NAMALWA (cell line): ENCODE data around the gene KCNN3.
A peak's percentile ranks its signal among the peaks of the same experiment; 100 is the strongest.
"Not testable (repeated sequence)": the region's sequence is repeated elsewhere in the genome, so short reads cannot be mapped to it uniquely, and the experiment has no call there.

Experiments
- DNase-seq: peaks from one replicate; pipeline ENCODE4 v3.0.0-alpha.2; 2015; ENCODE audit warnings: low spot score

The KCNN3 gene

DNA sequence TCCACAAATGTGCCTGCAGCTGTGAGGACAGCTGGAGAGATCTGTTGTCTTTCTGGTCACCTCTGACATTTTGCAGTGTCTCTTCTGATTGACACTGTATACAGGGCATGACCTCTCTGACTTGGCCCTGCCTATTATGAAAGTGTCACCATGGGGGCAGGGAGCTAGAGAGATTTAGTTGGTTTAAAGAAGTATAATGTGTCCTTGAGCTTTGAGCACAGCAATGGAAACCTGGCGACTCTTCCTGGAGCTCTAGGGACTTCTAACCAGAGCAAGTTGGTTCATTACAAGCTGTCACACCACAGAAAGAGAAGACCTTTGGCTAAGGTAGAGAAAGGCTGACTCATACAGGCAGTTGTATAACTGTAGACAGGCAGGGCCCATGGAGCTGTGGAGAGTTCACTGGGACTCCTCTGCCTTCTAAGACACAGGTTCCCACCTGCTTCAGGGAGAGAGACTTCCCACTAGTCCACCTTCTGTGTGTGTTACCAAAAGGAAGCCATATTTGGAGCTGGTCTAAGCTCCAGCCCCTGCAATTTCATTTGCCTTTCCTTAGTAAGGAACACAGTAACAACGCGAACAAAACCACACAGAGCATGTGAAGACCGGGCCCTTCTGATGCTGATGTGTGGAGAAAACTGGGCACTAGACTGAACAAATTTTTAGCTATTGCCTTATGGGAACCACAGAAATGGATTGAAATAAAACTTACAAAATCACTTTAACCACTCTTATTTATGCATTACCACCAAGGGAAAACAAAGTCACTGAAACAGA lies 171.6 kb downstream of the KCNN3 start:
- DNase-seq = no peak

DNA sequence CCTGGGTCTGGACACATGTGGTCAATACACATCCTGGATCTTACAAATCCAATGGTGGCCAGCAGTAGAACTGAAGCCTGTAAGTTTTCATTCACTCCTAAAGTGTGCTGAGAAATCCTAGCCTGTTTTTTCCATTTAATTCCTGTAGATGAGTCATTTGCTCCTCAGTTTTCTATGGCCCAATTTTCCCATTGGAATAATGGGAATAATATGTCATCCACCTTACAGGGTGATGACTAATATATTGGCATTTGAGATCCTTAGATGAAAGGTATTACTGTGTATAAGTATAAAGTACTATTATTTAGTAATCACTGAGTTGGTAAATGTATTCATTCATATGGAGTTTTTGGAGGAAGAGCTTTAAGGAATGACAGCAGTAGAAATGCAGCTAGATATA lies 172.4 kb downstream of the KCNN3 start:
- DNase-seq = no peak

DNA sequence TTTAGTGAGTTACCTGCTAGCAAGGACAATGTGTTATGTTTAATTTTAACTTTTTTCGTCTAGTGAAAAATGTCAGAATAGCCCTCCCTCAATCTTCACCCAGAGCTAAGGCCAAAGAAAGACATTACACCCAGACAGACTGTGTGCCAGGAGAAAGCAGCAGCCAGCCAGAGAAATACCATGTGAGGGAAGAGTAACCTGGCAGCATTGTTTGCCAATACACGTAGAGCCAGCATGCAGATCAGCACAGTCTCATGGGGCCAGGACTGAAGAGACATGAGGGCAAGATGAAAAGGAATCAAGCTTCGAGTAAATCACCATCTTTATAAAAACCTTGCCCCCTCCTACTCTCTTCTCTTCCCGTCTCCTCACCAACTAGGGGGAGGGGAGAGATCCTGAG lies 173.6 kb downstream of the KCNN3 start:
- no peak for DNase-seq

DNA sequence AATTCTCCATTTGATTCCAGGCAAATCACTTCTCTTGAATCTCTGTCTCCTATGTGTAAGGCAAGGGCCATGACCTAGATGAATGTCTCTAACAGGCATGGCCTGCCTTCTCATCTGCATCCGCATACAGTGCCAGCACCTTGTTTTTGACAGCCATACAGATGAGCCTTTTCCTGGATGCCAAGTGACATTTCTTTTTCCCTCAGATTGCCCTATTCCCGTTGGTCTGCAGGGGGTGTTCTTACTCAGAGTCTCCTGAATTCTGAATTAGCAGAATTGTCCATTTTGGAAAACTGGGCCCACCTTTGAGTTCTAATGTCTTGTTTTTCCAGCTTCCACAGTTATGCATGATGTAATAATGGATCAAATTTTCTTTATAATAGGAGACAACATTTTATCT lies 174.1 kb downstream of the KCNN3 start:
- DNase-seq = no peak

DNA sequence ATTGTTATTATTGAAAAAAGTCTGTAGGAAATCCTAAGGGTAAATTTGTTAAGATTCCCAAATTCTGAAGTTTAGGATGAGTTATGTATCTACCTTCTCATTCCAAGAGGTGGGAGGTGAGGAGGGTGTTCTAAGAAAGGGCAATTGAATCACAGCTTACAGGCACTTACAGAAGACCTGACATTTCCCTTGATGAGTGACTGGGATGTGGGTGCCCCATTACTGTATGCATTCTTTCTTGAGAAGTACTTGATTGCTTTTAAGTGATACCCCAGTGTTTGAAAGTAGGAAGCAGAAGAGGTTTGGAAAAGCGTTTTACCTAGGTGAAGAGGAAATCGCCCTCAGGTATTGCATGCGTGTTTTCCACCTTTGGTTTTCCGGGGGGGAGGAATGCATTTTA lies 175.1 kb downstream of the KCNN3 start:
- DNase-seq = no peak

DNA sequence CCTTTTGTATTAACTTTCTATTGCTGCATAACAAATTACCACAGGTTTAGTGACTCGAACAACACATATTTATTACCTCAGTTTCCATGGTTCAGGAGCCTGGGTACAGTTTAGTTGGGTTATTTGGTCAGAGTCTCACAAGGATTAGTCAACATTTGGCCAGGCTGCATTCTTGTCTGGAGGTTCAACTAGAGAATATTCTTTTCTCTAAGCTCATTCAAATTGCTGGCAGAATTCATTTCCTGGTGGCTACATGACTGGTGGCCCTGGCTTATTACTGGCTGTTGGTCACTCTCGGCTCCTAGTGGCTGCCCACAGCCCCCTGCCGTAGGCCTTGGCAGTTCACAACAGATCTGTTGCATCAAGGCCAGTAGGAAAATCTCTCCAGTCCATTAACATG lies 181.0 kb downstream of the KCNN3 start:
- DNase-seq = no peak

DNA sequence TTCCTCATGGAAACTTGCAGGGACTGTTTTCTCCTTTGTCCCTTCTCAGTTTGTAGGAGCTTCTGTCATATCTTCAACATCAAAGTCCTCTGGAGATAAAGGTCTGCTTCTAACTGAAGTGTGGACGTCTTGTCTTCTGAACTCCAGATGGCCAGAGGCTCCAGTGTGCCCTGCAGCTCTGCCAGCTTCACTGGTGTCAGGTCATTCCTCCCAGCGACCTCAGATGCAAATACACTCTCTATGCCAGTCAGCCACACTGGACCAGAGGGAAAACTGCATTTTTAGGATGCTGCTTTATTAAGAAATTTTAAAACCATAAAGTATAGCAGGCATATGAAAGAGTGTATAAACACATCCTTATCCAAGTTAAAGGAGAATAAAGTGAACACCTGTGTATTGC lies 183.6 kb downstream of the KCNN3 start:
- no peak for DNase-seq

DNA sequence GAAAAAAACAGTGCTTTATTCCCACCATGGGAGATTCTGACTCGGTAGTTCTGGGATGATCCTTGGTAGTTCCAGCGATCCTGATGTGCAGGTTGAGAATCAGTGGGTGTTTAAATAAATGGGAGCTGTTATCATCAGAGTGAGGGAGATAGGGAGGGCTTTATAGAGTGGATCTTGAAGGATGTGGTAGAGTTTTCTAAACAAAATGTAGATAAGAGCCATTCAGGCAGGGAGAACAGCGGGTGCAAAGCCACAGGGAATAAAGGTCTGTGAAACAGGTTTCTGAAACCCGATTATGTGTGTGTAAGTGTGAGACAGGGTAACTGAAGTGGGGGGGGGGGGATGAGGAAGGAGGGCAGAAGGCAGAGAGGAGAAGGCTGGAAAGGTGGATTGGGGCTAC lies 186.3 kb downstream of the KCNN3 start:
- DNase-seq = no peak

DNA sequence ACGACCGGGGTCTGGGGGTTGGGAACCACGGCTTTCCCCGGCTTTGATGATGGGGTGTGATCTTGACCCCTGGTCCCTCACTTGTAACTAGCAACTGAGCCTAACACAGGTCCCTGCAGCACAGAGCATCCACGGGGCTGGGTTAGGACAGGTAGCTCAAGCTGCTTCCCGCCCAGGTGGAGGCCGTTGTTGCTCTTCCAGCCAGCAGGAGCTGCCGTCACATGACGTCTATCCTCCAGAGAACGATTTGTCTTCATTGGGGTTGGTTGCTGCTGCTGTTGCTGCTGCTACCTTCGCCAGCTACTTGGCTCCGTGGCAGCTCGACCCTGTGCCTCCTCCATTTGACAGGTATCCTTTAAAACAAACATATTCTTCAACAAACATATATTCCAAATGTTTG lies 187.8 kb downstream of the KCNN3 start:
- DNase-seq = no peak

DNA sequence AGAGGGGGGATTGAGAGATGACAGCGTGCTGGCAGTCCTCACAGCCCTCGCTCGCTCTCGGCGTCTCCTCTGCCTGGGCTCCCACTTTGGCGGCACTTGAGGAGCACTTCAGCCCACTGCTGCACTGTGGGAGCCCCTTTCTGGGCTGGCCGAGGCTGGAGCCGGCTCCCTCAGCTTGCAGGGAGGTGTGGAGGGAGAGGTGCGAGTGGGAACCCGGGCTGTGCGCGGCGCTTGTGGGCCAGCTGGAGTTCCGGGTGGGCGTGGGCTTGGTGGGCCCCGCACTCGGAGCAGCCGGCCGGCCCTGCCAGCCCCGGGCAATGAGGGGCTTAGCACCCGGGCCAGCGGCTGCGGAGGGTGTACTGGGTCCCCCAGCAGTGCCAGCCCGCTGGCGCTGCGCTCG lies 192.2 kb downstream of the KCNN3 start:
- not testable (repeated sequence) for DNase-seq

DNA sequence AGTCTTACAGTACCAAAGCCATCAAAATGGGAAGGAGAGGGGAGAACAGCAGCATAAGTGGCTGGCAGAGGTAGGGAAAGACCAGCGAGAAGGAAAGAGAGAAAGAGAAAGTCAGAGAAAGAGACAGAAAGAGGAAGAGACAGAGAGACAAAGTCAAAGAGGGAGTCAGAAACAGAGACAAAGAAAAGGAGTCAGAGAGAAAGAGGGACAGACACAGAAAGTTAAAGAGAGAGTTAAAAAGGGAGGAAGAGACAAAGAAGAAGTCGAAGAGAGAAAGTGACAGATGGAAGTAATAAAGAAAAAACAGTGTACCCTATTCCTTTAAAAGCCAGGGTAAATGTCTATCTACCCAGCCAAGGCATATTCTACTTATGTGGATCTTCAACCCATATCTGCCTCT lies 193.2 kb downstream of the KCNN3 start:
- not testable (repeated sequence) for DNase-seq

DNA sequence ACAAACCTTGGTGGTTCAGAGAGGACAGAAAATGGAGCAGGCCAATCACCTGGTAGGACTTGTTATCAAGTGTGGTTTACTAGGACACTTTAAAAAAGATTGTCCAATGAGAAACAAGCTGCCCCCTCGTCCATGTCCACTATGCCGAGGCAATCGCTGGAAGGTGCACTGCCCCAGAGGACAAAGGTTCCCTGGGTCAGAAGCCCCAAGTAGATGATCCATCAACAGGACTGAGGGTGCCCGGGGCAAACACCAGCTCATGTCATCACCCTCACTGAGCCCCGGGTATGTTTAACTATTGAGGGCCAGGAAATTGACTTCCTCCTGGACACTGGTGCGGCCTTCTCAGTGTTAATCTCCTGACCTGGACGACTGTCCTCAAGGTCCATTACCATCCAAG lies 195.6 kb downstream of the KCNN3 start:
- DNase-seq = not testable (repeated sequence)

DNA sequence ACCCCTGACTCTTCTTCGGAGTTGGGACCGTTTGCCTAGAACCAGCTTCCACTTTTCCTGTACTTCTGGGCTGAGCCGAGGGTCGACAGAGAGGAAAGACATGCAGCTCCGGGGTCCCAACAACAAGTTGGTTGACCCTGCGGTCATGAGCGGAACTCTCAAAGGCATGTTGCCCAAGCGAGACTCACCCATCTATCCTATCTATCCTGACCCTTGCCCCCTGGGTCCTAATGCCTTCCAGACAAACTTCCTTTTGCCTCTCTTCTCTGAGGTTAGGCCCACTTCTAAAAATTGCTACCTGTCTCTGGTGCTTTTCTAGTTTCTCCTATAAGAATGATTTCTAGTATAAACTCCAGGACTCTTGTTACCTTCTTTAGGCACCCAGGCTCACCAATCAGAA lies 197.8 kb downstream of the KCNN3 start:
- not testable (repeated sequence) for DNase-seq

DNA sequence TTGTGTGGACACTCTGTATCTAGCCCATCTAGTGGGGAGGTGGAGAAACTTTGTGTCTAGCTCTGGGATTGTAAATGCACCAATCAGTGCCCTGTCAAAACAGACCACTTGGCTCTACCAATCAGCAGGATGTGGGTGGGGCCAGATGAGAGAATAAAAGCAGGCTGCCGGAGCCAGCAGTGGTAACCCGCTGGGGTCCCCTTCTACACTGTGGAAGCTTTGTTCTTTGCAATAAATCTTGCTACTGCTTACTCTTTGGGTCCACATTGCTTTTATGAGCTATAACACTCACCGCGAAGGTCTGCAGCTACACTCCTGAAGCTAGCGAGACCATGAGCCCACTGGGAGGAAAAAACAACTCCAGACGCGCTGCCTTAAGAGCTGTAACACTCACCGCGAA lies 198.7 kb downstream of the KCNN3 start:
- DNase-seq = not testable (repeated sequence)

DNA sequence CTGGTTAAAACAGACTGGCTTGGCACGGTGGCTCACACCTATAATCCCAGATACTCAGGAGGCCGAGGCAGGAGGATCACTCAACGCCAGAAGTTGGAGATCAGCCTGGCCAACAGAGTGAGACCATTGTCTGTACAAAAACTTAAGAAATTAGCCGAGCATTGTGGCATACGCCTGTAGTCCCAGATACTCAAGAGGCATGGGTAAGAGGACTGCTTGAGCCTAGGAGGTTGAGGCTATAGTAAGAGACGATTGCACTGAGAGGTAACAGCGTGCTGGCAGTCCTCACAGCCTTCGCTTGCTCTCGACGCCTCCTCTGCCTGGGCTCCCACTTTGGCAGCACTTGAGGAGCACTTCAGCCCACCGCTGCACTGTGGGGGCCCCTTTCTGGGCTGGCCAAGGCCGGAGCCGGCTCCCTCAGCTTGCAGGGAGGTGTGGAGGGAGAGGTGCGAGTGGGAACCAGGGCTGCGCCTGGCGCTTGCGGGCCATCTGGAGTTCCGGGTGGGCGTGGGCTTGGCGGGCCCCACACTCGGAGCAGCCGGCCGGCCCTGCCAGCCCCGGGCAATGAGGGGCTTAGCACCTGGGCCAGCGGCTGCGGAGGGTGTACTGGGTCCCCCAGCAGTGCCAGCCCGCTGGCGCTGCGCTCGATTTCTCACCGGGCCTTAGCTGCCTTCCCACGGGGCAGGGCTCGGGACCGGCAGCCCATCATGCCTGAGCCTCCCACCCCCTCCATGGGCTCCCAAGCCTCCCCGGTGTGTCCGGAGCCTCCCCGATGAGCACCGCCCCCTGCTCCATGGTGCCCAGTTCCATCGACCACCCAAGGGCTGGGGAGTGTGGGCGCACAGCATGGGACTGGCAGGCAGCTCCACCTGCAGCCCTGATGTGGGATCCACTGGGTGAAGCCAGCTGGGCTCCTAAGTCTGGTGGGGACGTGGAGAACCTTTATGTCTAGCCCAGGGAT lies 199.5 kb downstream of the KCNN3 start:
- not testable (repeated sequence) for DNase-seq

DNA sequence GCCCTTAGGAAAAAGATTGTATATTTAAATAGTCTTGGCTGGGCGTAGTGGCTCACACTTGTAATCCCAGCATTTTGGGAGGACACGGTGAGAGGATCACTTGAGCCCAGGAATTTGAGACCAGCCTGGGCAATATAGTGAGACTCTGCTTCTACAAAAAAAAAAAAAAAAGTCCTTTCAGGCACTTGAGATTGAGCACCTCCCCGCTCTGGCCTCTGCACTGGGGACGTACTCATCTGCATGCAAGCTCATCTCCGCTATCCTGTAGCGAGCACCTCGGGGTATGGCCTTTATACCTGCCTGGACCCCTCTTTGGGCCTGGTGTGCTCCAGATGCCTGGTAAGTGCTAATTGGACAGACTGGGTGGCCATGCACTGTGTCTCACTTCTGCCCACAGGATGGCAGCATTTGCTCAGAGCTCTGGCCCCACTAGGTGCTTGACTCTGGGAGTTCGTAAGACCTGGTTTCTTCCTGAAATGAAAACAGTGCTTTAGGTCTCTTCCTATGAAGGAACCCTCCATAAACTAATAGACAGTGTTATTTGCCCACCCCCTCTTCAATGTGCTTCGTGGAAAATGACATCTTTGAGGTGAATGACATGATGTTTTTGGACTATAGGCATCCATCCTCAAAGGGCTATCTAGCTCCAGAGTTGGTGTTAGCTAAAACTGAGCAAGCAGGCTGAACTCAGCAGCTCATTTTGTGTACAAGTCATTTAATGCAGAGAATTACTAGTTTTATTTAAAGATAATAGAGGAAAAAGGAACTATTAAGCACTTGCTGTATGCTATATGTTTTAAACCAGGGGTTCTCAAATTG lies 200.4 kb downstream of the KCNN3 start:
- DNase-seq = peak; percentile 94

DNA sequence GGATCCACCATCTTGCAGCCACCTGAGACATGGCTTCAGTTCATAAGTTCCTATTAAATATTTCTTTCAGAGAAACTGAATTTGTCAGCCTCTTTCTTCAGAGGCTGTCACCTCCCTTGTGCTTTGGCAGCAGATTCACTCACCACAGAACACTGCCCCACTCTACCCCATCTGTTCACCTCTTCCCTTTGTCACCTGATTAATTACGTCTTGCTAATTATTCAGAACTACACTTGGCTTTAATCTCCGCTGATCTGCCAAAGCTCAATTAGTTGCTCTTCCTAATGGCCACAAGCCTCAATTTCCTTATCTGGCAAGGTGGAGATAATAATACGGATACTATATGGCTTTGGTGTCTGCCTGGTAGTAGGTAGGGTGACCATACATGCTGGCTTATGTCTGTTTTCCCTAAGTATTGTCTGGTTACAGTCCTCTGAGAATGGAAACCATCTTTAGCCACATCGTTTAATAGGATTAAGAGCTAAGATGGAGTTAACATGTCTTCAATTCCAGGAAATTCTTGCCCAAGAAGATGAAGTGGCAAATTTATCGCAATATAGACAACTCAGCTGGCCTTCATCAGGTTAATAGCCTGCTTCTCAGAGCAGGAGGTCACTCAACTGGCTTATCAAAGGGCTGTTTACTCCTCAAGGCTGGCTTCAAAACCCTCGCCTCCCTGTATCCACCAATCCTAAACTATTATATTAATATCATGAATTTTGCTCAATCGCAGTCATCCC lies 203.9 kb downstream of the KCNN3 start:
- DNase-seq = no peak

DNA sequence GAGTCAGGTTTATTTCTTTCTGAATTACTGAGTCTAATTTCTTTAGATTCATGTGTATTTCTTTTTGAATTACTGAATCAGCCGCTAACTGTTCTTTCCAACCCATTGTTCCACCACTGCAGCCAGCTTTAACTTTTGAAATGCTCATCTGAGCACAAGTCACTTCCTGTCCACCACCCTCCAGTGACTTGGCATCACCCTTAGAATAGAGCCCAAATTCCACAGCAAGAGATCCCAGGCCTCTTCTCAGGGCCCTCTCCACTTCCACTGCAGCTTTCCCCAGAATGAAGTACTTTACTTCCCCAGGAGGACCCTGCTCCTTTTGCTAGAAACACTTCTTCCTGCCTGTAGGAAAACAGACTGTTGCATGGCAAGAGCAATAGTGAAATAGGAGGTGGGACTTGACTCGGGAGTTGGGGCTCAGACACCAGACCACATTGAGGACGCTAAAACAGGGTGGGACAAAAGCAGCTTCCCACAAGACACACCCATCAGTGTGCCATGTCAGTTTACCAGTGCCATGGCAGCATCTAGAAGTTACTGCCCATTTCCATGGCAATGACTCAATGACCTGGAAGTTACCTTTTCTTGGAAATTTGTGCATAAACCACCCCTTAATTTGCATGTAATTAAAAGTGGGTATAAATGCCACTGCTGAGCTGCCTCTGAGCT lies 205.6 kb downstream of the KCNN3 start:
- DNase-seq = no peak

DNA sequence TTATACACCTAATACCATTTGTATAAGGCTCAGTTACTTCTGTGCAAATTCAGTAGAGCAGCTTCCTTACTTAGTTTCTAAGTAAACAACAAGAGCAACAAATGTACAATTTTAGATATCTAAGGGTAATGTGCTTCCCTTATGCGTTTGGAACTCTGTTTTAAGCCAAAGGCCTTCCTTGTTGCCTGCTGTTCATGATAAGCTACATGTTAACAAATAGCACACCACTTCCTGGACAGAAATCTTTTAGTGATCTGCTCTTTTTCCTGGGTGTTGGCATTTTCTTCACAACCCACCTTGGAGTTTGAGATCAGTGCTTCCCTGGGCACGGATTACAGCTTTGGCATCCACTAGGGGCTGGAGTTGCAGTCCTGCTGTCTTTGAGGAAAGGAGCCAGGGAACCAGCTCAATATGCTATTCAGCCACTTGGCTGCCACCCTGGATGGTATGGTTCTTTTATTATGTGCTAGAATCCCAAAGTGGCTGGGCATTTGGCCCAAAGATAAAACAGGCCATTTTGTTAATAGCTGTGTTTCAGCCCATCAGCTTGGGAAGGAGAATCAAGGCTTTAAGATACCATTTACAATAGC lies 206.5 kb downstream of the KCNN3 start:
- no peak for DNase-seq

DNA sequence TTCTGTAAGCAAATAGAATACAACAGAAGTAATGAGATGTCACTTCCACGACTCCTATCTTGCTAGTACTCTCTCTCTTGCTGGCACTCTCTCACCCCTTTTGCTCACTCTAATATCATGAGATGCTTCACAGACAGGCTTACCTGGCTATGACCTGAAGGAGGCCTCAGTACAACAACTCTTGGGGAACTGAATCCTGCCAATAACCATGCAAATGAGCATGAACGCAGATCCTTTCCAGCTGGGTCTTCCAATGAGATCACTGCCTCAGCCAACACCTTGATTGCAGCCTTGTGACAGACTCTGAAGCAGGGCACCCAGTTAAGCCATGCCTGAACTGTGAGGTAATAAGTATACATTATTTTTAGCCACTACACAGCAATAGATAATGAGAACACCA lies 209.0 kb downstream of the KCNN3 start:
- DNase-seq = no peak
